Mononuclear cell (primary cell): ENCODE measurements around the gene TAPBPL. TPM values are rescaled to one million over a fixed set of nuclear protein-coding genes. Genes with fewer than 3 reads are reported as not detected.
"Not testable (repeated sequence)": the region's sequence is repeated elsewhere in the genome, so short reads cannot be mapped to it uniquely, and the experiment has no call there.

Experiments used
- H3K27me3 ChIP-seq: 2 replicates; pipeline ENCODE4 v1.6.0; 2011; ENCODE audit warnings: low read length, control low read depth; ENCODE audit not compliant: insufficient read depth
- H3K4me1 ChIP-seq: 2 replicates; pipeline ENCODE4 v1.5.1; 2011; ENCODE audit warnings: mild to moderate bottlenecking, low read length, control low read depth; ENCODE audit not compliant: insufficient read depth
- H3K4me3 ChIP-seq: 2 replicates; pipeline ENCODE4 v1.5.1; 2011; ENCODE audit warnings: mild to moderate bottlenecking, low read length, moderate library complexity
- H3K9me3 ChIP-seq: 2 replicates; pipeline ENCODE4 v1.5.1; 2011; ENCODE audit warnings: low read depth, mild to moderate bottlenecking, control low read depth, low read length
- total RNA-seq: library from RNA; depleted of rRNA; stranded (reverse); fragments of >200 nt; gene quantifications from one replicate; pipeline ENCODE4 v1.2.3, GENCODE V29; 2012

TAPBPL gene
- total RNA-seq, 1 donor: 28.7 TPM

DNA sequence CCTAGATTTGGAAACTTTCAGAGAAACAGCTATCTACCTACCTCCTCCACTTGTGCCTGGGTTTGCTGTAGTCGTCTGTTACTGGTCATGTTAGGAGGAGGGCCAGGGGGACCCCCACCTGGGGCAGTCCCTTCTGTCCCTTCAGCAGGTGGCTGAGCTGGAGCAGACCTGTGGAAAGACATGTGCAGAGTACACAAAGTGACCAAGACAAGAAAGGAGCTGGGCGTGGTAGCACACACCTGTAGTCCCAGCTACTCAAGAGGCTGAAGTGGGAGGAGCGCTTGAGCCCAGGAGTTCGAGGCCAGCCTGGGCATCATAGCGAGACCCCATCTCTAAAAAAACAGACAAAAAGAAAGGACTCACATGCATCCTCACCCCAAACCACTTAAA is 14.3 kb downstream of the TAPBPL start:
- no peaks in the 10 kb centered on the region for H3K9me3 ChIP-seq
- H3K4me3 ChIP-seq: no peak overlapping the region
- H3K27me3 ChIP-seq: no peaks in the 10 kb centered on the region
- H3K4me1 ChIP-seq: peaks cover 83% of the 10 kb centered on the region

DNA sequence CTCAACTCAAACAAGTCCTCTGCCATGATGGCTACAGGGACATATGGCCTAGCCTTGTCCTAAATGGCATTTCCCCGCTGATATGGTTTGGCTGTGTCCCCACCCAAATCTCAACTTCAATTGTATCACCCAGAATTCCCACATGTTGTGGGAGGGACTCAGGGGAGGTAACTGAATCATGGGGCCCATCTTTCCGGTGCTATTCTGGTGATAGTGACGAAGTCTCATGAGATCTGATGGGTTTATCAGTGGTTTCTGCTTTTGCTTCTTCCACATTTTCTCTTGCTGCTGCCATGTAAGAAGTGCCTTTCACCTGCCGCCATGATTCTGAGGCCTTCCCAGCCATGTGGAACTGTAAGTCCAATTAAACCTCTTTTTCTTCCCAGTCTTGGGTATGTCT is 14.9 kb downstream of the TAPBPL start:
- H3K27me3 ChIP-seq, H3K9me3 ChIP-seq, H3K4me3 ChIP-seq: not testable (repeated sequence)
- H3K4me1 ChIP-seq: peaks cover 83% of the 10 kb centered on the region

DNA sequence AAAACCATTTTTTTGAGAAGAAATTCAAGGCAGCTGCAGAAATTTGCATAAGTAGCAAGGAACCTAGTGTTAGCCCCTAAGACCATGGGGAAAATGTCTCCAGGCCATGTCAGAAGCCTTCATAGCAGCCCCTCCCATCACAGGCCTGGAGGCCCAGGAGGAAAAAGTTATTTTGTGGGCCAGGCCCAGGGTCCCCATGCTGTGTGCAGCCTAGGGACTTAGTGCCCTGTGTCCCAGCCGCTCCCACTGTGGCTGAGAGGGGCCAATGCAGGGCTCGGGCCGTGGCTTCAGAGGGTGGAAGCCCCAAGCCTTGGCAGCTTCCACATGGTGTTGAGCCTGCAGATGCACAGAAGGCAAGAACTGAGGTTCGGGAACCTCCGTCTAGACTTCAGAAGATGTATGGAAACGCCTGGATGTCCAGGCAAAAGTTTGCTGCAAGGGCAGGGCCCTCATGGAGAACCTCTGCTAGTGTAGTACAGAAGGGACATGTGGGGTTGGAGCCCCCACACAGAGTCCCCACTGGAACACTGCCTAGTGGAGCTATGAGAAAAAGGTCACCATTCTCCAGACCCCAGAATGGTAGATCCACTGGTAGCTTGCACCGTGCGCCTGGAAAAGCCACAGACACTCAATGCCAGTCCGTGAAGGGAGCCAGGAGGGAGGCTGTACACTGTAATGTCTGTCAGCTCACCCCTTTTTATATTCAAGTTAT is 15.9 kb downstream of the TAPBPL start:
- H3K9me3 ChIP-seq, H3K27me3 ChIP-seq, H3K4me3 ChIP-seq: not testable (repeated sequence)
- H3K4me1 ChIP-seq: peaks cover 73% of the 10 kb centered on the region

DNA sequence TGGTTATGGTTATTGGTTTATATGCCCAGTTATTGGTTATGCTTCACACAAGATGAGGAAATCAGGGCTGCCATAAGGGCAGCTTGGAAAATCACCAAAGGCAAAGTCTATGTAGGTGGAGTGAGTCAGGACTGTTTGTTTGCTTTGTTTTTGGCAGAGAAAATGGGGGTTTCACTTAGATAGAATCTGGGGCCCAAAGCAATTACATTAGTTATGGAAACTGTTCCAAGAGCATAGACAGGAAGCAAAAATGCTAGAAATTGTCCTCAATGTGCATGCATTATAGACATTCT is 16.4 kb downstream of the TAPBPL start:
- Histone ChIP-seq H3K27me3 (no peaks in the 10 kb centered on the region), H3K4me3 (no peak overlapping the region), H3K4me1 (peaks cover 68% of the 10 kb centered on the region), H3K9me3 (no peaks in the 10 kb centered on the region)

DNA sequence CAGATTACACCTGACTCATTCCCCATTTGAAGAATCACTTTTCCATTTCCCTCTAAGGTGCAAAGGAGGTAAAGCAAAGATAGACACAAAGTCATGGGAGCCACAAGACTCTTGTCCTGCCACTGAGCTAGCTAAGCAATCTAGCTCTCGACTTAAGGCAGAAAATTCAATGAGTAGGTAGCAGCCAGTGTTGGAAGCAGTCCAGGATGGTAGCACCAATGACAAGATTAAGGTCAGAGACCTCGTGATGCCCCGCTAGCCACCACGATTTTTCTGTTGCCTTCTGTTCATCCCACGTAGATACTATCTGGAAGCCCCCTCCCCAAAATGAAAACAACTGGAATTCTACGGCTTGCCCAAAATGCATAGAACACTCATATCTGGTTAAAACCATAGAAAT is 17.2 kb downstream of the TAPBPL start:
- peak overlapping the region; percentile 17 for H3K4me3 ChIP-seq
- H3K4me1 ChIP-seq: peaks cover 59% of the 10 kb centered on the region
- H3K27me3 ChIP-seq: no peaks in the 10 kb centered on the region
- no peaks in the 10 kb centered on the region for H3K9me3 ChIP-seq

DNA sequence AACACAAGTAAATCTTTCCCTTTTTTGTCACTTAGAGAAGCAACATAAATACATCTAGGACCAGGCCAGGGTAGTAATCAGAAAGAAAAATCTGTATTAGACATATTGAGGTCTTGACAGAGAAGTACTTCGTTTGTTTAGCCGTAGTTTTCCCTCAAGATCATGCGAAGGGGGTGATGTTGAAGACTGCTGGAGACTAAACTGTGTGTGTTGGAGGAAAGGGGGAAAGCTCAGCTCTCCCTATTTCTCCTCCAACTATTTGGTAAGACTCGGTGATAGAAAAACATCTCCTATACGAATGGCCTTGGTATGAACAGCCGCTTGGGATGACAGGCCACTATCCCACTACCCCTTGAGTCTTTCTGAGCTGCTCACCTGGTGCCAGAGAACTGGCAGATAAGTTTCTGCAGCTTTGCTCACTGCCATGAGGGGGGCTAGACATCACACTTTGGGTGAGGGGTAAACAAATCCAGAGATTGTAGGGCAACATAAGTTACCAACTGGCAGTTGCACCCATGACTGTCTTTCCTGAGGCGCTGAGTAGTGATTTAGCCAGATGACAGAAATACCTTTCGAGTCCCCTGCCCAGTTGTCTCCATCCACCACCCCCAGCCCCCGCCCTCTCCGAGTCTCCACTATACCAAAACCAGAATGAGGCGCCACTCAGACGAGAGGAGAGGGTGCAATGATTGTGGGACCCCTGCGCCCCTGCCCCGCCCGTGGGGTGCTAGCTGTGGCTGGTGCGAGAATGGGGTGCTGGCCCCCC is 17.9 kb downstream of the TAPBPL start:
- H3K4me3 ChIP-seq: peak overlapping the region; percentile 77
- H3K9me3 ChIP-seq: no peaks in the 10 kb centered on the region
- H3K27me3 ChIP-seq: no peaks in the 10 kb centered on the region
- H3K4me1 ChIP-seq: peaks cover 52% of the 10 kb centered on the region

DNA sequence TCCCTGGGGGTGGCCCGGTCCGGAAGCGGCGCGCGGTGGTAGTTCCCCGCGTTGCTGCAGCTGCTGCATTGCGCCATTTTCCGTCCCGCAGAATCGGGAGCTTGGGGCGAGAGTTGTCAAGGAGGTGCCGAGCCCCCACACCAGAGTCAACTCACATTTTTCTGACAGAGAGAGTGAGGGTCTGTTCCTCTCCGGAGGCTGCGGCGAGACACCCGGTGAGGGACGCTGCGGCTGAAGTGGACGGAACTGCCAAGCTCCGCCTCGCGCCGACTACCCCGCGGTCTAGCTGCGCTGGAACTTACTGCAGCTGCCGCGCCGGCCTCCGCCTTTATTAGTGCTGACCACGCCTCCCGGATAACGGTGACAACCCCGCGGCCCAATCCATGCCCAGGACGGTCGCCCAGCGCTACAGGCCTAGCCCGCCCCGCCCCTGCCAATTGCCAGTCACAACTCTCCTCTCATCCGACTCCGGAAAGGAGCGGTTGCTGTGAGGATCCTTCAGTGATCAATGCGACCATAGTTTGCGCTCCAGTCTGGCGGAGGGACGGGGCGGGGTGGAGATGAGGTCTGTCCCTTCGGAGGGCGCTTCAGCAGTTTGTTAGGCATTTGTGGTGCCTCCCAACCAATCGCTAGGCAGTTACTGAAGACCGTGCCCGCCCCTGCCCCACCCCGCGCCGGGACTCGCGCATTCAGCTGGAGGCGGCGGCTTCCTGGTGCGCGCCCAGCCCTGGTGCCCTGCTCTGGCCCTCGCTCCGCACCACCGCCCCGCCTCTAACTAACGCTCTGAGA is 18.7 kb downstream of the TAPBPL start, which contains the start of gene VAMP1:
VAMP1 (minus strand) TSS at position 303 of the 789 bp plus-strand sequence; CDS start at position 157, 146 bp downstream.
- Histone ChIP-seq H3K9me3 (no peaks in the 10 kb centered on the region), H3K4me1 (peaks cover 46% of the 10 kb centered on the region), H3K27me3 (no peaks in the 10 kb centered on the region), H3K4me3 (peak within 1 kb of the TSS; percentile 77)

DNA sequence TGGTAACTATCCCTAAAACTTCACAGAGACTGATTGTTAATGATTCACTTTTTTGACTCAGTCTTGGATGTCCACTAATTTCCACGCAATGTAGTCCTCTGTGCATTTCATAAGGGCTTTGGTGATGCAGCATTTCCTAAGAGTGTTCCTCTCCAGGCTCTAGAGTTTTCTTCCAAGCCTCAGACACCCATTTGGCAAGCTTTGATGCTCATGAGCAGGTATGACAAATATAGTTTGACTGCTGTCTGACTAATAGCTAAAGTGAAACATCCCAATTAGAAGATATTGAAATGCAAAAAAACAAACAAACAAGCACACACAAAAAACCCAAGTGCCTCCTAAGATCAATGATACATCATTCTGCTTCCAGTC is 20.1 kb downstream of the TAPBPL start:
- Histone ChIP-seq H3K4me3 (no peak overlapping the region), H3K9me3 (no peaks in the 10 kb centered on the region), H3K27me3 (no peaks in the 10 kb centered on the region), H3K4me1 (peaks cover 34% of the 10 kb centered on the region)

DNA sequence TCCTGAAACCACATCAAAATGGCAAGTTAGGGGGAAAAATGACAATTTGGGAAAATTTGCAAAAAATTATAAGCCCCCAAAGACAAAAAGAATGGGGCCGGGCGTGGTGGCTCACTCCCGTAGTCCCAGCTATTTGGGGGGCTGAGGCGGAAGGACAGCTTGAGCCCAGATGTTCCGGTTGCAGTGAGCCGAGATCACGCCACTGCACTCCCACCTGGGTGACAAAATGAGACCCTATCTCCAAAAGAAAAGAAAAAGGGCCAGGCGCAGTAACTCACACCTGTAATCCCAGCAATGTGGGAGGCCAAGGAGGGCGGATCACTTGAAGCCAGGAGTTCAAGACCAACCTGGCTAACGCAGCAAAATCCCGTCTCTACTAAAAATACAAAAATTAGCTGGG is 20.6 kb downstream of the TAPBPL start:
- Histone ChIP-seq H3K4me3 (no peak overlapping the region), H3K4me1 (peaks cover 32% of the 10 kb centered on the region), H3K9me3 (no peaks in the 10 kb centered on the region), H3K27me3 (no peaks in the 10 kb centered on the region)

DNA sequence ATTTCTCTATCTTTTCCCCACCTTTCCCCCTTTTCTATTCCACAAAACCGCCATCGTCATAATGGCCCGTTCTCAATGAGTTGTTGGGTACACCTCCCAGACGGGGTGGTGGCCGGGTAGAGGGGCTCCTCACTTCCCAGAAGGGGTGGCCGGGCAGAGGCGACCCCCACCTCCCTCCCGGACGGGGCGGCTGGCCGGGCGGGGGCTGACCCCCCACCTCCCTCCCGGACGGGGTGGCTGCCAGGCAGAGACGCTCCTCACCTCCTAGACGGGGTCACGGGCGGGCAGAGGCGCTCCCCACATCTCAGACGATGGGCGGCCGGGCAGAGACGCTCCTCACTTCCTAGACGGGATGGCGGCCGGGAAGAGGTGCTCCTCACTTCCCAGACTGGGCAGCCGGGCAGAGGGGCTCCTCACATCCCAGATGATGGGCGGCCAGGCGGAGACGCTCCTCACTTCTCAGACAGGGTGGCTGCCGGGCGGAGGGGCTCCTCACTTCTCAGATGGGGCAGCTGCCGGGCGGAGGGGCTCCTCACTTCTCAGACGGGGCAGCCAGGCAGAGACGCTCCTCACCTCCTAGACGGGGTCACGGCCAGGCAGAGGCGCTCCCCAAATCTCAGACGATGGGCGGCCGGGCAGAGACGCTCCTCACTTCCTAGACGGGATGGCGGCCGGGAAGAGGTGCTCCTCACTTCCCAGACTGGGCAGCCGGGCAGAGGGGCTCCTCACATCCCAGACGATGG is 23.6 kb downstream of the TAPBPL start:
- not testable (repeated sequence) for H3K9me3 ChIP-seq, H3K4me1 ChIP-seq, H3K27me3 ChIP-seq, H3K4me3 ChIP-seq

DNA sequence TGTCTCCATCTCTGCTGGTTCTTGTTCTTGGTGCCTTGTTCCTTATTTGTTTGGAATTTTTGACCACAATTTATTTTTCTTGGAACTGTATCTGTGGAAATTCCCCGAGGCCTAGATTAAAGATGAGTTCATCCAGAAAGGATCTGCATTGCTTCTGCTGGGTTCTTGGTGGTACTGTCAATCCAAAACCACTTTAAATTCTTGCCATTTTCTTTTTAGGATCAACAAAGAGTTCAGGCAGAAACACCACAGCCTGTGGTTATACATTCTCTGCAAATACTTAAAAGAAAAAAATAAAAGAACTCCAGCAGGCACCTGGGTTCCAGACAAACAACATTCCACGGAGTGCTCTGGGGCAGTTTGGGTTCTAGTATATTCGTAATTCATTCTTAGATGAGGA is 24.6 kb downstream of the TAPBPL start:
- H3K4me1 ChIP-seq: peaks cover 2% of the 10 kb centered on the region
- no peaks in the 10 kb centered on the region for H3K27me3 ChIP-seq
- H3K9me3 ChIP-seq: no peaks in the 10 kb centered on the region
- no peak overlapping the region for H3K4me3 ChIP-seq

DNA sequence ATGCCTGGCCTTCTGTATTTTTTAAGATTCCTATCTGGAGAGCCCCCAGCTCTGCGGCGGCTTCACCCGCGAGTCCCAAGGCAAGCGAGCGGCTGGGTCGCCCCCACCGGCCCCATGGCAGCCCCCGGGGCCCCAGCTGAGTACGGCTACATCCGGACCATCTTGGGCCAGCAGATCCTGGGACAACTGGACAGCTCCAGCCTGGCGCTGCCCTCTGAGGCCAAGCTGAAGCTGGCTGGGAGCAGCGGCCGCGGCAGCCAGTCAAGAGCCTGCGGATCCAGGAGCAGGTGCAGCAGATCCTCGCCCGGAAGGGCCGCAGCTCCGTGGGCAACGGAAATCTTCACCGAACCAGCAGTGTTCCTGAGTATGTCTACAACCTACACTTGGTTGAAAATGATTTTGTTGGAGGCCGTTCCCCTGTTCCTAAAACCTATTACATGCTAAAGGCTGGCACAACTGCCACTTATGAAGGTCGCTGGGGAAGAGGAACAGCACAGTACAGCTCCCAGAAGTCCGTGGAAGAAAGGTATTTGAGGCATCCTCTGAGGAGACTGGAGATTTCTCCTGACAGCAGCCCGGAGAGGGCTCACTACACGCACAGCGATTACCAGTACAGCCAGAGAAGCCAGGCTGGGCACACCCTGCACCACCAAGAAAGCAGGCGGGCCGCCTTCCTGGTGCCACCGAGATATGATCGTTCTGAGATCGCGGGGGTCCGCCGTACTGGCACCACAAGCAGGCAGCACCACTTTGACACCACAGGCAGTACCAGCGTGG is 25.9 kb downstream of the TAPBPL start:
- H3K9me3 ChIP-seq, H3K4me1 ChIP-seq, H3K27me3 ChIP-seq, H3K4me3 ChIP-seq: not testable (repeated sequence)

DNA sequence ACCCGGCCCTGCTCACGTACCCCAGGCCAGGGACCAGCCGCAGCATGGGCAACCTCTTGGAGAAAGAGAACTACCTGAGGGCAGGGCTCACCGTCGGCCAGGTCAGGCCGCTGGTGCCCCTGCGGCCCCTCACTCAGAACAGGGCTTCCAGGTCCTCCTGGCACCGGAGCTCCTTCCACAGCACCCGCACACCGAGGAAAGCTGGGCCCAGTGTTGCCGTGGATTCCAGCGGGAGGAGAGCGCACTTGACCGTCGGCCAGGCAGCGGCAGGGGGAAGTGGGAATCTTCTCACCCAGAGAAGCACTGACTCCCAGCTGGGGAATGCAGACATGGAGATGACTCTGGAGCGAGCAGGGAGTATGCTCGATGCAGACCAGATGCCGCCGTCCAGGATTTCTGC is 26.6 kb downstream of the TAPBPL start:
- Histone ChIP-seq H3K4me1 (no peaks in the 10 kb centered on the region), H3K27me3 (no peaks in the 10 kb centered on the region), H3K9me3 (no peaks in the 10 kb centered on the region), H3K4me3 (no peak overlapping the region)

DNA sequence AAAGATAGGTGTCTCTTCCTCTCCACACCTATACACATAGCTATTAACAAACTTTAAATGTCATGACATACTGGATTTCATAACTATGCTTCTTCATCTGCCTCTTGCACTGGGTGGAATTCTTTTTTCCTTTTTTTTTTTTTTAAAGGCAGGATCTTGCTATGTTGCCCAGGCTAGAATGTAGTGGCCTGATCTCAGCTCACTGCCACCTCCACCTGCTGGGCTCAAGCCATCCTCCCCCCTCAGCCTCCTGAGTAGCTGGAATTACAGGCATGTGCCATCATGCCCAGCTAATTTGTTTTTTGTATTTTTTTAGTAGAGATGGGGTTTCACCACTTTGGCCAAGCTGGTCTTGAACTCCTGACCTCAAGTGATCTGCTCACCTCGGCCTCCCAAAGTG is 36.4 kb downstream of the TAPBPL start:
- no peak overlapping the region for H3K4me3 ChIP-seq
- peaks cover 8% of the 10 kb centered on the region for H3K4me1 ChIP-seq
- no peaks in the 10 kb centered on the region for H3K27me3 ChIP-seq
- no peaks in the 10 kb centered on the region for H3K9me3 ChIP-seq
